ENCODE measurements around the gene UBL4A.

DNA sequence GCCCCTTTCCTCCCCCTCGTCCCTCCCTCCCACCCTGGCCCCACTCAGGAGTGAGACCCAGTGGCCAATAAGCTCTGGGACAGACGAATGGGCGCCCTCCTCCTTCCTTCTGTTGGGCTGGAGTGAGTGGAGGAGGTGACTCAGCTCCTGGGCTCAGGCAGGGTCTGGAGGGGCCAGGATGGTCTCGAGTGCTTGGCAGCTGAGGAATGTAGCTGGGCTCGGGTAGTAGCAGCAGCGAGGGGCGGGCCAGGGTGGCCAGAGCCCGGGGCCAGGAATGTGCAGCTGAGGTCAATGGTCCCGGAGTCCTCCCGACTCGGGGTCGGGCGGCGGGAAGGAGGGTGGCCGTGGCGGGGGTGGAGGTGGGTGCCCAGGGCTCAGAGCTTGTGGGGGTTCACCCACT is 45.2 kb upstream of the UBL4A start:
- TF ChIP-seq POLR2A (IDR thresholded peaks at IDR 0.05; ENCODE audit: low read depth, low read length) (no peak), POLR2AphosphoS5 (IDR thresholded peaks at IDR 0.05; ENCODE audit: low read depth, low read length) (no peak), TAF1 (IDR thresholded peaks at IDR 0.05; ENCODE audit: borderline replicate concordance, low read depth, low read length) (no peak)

All from GM12892 (cell line).